Activated CD8-positive, alpha-beta T cell treated with anti-CD3 and anti-CD28 coated beads for 36 hours (primary cell): ENCODE results near the gene UNC45B. TPM values are rescaled to one million over a fixed set of nuclear protein-coding genes. Genes with fewer than 3 reads are reported as not detected.

Experiments used
- ATAC-seq: fragments of 200-7000 bp; cut with Tn5 transposase; one replicate; pipeline ENCODE4 v1.10.0; 2021; ENCODE audit warnings: mild to moderate bottlenecking, moderate library complexity
- CTCF ChIA-PET: fragments of 350-600 bp; sonication (Branson Sonifier 250); formaldehyde crosslinking; loops from one replicate; lab custom pipeline; 2021; ENCODE audit warnings: antibody characterized with exemption; lab: Charles Lee
- POLR2A ChIA-PET: fragments of 350-600 bp; sonication (Branson Sonifier 250); formaldehyde crosslinking; loops from one replicate; lab custom pipeline; 2021; ENCODE audit warnings: antibody characterized with exemption; lab: Charles Lee
- DNase-seq: peaks from one replicate; pipeline ENCODE4 v3.0.0-alpha.2; 2020
- H3K27ac Mint-ChIP-seq: one replicate; pipeline ENCODE4 v1.8.0; 2021; ENCODE audit warnings: mild to moderate bottlenecking, mixed read lengths
- H3K27me3 Mint-ChIP-seq: one replicate; pipeline ENCODE4 v1.8.0; 2021; ENCODE audit warnings: mixed read lengths
- H3K36me3 Mint-ChIP-seq: one replicate; pipeline ENCODE4 v1.8.0; 2021; ENCODE audit warnings: low read depth, mixed read lengths
- H3K4me1 Mint-ChIP-seq: one replicate; pipeline ENCODE4 v1.8.0; 2021; ENCODE audit warnings: low read depth, mixed read lengths
- H3K4me3 Mint-ChIP-seq: one replicate; pipeline ENCODE4 v1.8.0; 2021; ENCODE audit warnings: mild to moderate bottlenecking, moderate library complexity, mixed read lengths
- H3K9me3 Mint-ChIP-seq: one replicate; pipeline ENCODE4 v1.8.0; 2021; ENCODE audit warnings: mixed read lengths
- intact Hi-C: fragments of 100-400 bp; cut with micrococcal nuclease; formaldehyde crosslinking; loops from one replicate; pipeline ENCODE4 v1.10.0; 2022
- total RNA-seq, 2 experiments: library from RNA; stranded (reverse); gene quantifications; one replicate each; pipeline ENCODE4 v1.2.3, GENCODE V29; 2021
- TF ChIP-seq, protein P1 (sequence below): fragments of 200-600 bp; IDR thresholded peaks from one replicate; pipeline ENCODE4 v1.8.0; 2022; ENCODE audit warnings: antibody characterized with exemption, mild to moderate bottlenecking

The UNC45B gene
- total RNA-seq, 2 experiments from 2014 or later, result 0.11 TPM; not detected in 1

DNA sequence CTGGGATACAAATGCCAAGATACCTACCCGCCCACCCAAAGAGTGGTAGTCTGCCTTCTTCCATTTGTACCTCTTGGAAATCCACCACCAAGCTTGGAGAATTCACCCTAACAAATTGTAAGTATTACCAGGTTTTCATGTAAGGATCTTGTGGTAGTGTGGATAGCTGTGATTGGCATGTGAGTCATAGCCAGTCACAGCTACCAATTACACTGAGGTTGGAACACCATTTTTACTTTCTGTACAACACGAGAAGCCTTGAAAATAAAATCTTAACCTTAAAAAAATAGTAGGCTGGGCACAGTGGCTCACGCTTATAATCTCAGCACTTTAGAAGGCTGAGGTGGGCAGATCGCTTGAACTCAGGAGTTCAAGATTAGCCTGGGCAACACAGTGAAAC lies 65.1 kb downstream of the UNC45B start:
- Mint-ChIP-seq H3K9me3 (peaks cover 7% of the 10 kb centered on the region), H3K36me3 (no peaks in the 10 kb centered on the region), H3K27me3 (no peaks in the 10 kb centered on the region), H3K27ac (peak overlapping the region; percentile 91), H3K4me3 (peak overlapping the region; percentile 59), H3K4me1 (peaks cover 68% of the 10 kb centered on the region)
- DNase-seq (peak; percentile 35), ATAC-seq (peak; percentile 22)
- intact Hi-C loops, result loop anchor here (5.0 kb wide), 1 partner anchor 35 kb away; no protein-coding TSS in a partner anchor
- ChIA-PET CTCF (interaction anchor here (1.0 to 3.1 kb wide), 11 partner anchors 12 to 326 kb away, joined by 3 to 18 read pairs (median 5); partner anchors contain the start of genes NLE1, SLFN12L and SLFN5), POLR2A (interaction anchor here (0.6 to 5.8 kb wide), 9 partner anchors 19 to 355 kb away, joined by 3 to 80 read pairs (median 4); partner anchors contain the start of genes SLFN12L and SLFN5)
- TF ChIP-seq, protein P1, sequence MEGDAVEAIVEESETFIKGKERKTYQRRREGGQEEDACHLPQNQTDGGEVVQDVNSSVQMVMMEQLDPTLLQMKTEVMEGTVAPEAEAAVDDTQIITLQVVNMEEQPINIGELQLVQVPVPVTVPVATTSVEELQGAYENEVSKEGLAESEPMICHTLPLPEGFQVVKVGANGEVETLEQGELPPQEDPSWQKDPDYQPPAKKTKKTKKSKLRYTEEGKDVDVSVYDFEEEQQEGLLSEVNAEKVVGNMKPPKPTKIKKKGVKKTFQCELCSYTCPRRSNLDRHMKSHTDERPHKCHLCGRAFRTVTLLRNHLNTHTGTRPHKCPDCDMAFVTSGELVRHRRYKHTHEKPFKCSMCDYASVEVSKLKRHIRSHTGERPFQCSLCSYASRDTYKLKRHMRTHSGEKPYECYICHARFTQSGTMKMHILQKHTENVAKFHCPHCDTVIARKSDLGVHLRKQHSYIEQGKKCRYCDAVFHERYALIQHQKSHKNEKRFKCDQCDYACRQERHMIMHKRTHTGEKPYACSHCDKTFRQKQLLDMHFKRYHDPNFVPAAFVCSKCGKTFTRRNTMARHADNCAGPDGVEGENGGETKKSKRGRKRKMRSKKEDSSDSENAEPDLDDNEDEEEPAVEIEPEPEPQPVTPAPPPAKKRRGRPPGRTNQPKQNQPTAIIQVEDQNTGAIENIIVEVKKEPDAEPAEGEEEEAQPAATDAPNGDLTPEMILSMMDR, result no peak

- H3K4me1 Mint-ChIP-seq, result peaks cover 72% of the 10 kb centered on the region
- TF ChIP-seq, protein P1, result no peak
- no peaks in the 10 kb centered on the region for H3K27me3 Mint-ChIP-seq
- intact Hi-C loops, result loop anchor here (5.0 kb wide), 1 partner anchor 36 kb away; no protein-coding TSS in a partner anchor
- H3K36me3 Mint-ChIP-seq, result no peaks in the 10 kb centered on the region
- H3K9me3 Mint-ChIP-seq, result peaks cover 7% of the 10 kb centered on the region
- DNase-seq, result no peak
- ATAC-seq, result no peak
- ChIA-PET POLR2A (interaction anchor here (0.6 to 5.8 kb wide), 15 partner anchors 11 to 323 kb away, joined by 3 to 80 read pairs (median 3); partner anchors contain the start of genes SLFN11, SLFN12L and SLFN5), CTCF (interaction anchor here (0.7 to 3.1 kb wide), 15 partner anchors 11 to 325 kb away, joined by 3 to 18 read pairs (median 5); partner anchors contain the start of genes NLE1, SLFN12L and SLFN5)
- peak overlapping the region; percentile 59 for H3K4me3 Mint-ChIP-seq
- H3K27ac Mint-ChIP-seq, result peak overlapping the region; percentile 91
These were observed 65.9 kb downstream of the UNC45B start for GRCh38 chr17:35213412-35213940.

DNA sequence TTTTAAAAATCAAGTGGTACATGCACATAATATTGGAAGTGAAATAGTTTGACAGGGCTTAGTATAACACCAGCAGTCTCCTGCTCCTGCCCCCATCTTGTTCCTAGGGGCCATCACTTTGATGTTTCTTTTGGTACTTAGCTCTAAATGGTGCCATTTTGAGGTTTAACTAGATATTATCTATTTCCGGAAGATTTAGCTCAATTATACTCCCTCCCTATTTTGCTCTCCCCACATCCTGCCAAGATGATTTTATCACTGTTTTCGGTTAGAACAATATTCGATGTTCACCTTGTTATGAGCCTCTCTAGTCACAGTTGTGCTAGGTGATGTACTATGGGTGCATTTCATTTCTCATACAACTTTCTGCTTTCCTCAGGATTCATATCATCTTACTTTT lies 66.6 kb downstream of the UNC45B start:
- Mint-ChIP-seq H3K9me3 (peaks cover 7% of the 10 kb centered on the region), H3K27ac (peak overlapping the region; percentile 91), H3K4me1 (peaks cover 77% of the 10 kb centered on the region), H3K4me3 (peak overlapping the region; percentile 59), H3K27me3 (no peaks in the 10 kb centered on the region), H3K36me3 (no peaks in the 10 kb centered on the region)
- peak; percentile 72 for ATAC-seq
- intact Hi-C loops, result loop anchor here (1.0 to 5.0 kb wide), 2 partner anchors 28 to 37 kb away; no protein-coding TSS in a partner anchor
- CTCF ChIA-PET, result interaction anchor here (0.7 to 3.1 kb wide), 11 partner anchors 15 to 324 kb away, joined by 3 to 18 read pairs (median 4); partner anchors contain the start of genes SLFN12L and SLFN5
- peak; percentile 54 for DNase-seq
- POLR2A ChIA-PET, result interaction anchor here (1.0 to 5.8 kb wide), 12 partner anchors 10 to 323 kb away, joined by 3 to 80 read pairs (median 4); partner anchors contain the start of genes NLE1, SLFN11, SLFN12L and SLFN5
- TF ChIP-seq, protein P1, result no peak

- Mint-ChIP-seq H3K27me3 (no peaks in the 10 kb centered on the region), H3K4me3 (peak overlapping the region; percentile 59), H3K27ac (peak overlapping the region; percentile 91), H3K9me3 (peaks cover 7% of the 10 kb centered on the region), H3K36me3 (no peaks in the 10 kb centered on the region), H3K4me1 (peaks cover 79% of the 10 kb centered on the region)
- intact Hi-C loops, result loop anchor here (1.0 to 5.0 kb wide), 2 partner anchors 28 to 37 kb away; no protein-coding TSS in a partner anchor
- DNase-seq (peak; percentile 60), ATAC-seq (peak; percentile 65)
- CTCF ChIA-PET, result interaction anchor here (0.7 to 3.1 kb wide), 9 partner anchors 10 to 324 kb away, joined by 3 to 18 read pairs (median 4); partner anchors contain the start of genes SLFN12L and SLFN5
- TF ChIP-seq, protein P1, result no peak
- POLR2A ChIA-PET, result interaction anchor here (1.0 to 5.8 kb wide), 12 partner anchors 10 to 322 kb away, joined by 3 to 80 read pairs (median 4); partner anchors contain the start of genes NLE1, SLFN11, SLFN12L and SLFN5
These were observed 67.1 kb downstream of the UNC45B start for GRCh38 chr17:35214631-35215273.
